NB4 (cell line): ENCODE results near the gene RUVBL2.

ENCODE experiments used
- CTCF ChIP-seq: IDR thresholded peaks from one replicate; pipeline ENCODE4 v1.5.1; 2012; ENCODE audit warnings: low read depth, low read length
- MYC ChIP-seq: IDR thresholded peaks from 2 replicates; pipeline ENCODE4 v1.6.1; 2011; ENCODE audit warnings: low read depth, low read length

- TF ChIP-seq MYC, result no peak
- TF ChIP-seq CTCF, result no peak
Measured at GRCh38 chr19:49020342-49020741, 26.7 kb downstream of the RUVBL2 start.
